K562 (cell line): ENCODE results near the gene ROBO1. TPM values are rescaled to one million over a fixed set of nuclear protein-coding genes. Genes with fewer than 3 reads are reported as not detected.

Source experiments
- CEBPB ChIP-seq: fragments of 450-650 bp; IDR thresholded peaks from 2 replicates; pipeline ENCODE4 v1.6.1; 2016; ENCODE audit warnings: missing genetic modification characterization, missing compliant biosample characterization
- HDAC8 ChIP-seq: fragments of 450-650 bp; IDR thresholded peaks from 2 replicates; pipeline ENCODE4 v1.6.1; 2016; ENCODE audit warnings: mild to moderate bottlenecking, missing genetic modification characterization, moderate library complexity, missing compliant biosample characterization
- PRMT5 ChIP-seq: sonication (generic); formaldehyde crosslinking; IDR thresholded peaks from 2 replicates; pipeline ENCODE4 v1.5.0; 2020; ENCODE audit warnings: missing genetic modification reagents
- PRPF4 ChIP-seq: fragments of 200-400 bp; formaldehyde crosslinking; IDR thresholded peaks from one replicate; pipeline ENCODE4 v1.6.1; 2017; ENCODE audit warnings: low read length, low read depth, mild to moderate bottlenecking; ENCODE audit not compliant: insufficient read depth, poor library complexity, severe bottlenecking
- ZFP1 ChIP-seq: fragments of 450-650 bp; formaldehyde crosslinking; IDR thresholded peaks from 2 replicates; pipeline ENCODE4 v1.4.0; 2020; ENCODE audit warnings: mild to moderate bottlenecking, mixed read lengths
- ZNF75A ChIP-seq: fragments of 450-650 bp; formaldehyde crosslinking; IDR thresholded peaks from 2 replicates; pipeline ENCODE4 v1.4.0; 2020; ENCODE audit warnings: mild to moderate bottlenecking
- polyA plus RNA-seq, 8 experiments: library from polyadenylated mRNA; depleted of rRNA in 4 of 8; stranded (reverse) in 5 of 8; unstranded in 3 of 8; fragments of >200 nt; fragmentation: Nextera tagmentation in 2 of 8; fragmentation: Illumina TruSeq in 1 of 8; extraction: Ambion mirVana in 2 of 8; extraction: Trizol in 1 of 8; gene quantifications; 2 replicates each; pipeline versions ENCODE4 v1.2.1 to v1.2.3, GENCODE V29; 2011 to 2014; ENCODE audit warnings: inconsistent platforms in 1 of 8, missing spikeins in 1 of 8
- total RNA-seq, 7 experiments: library from RNA; depleted of rRNA in 6 of 7; stranded (reverse); fragments of >200 nt in 6 of 7; fragmentation: Illumina TruSeq in 2 of 7; extraction: Trizol in 2 of 7; gene quantifications; 2 replicates each; pipeline versions ENCODE4 v1.2.1 to v1.2.3, GENCODE V29; 2011 to 2021; ENCODE audit warnings: low replicate concordance in 1 of 7
- TF ChIP-seq, protein P1 (sequence below): fragments of 250-450 bp; sonication (Bioruptor Pico); IDR thresholded peaks from 2 replicates; pipeline ENCODE4 v1.8.0; 2022; ENCODE audit warnings: moderate library complexity, mild to moderate bottlenecking, inconsistent platforms
- TF ChIP-seq, protein P2 (sequence below): fragments of 150-350 bp; IDR thresholded peaks from 2 replicates; pipeline ENCODE4 v1.6.1; 2014; ENCODE audit warnings: low read depth, mild to moderate bottlenecking, low read length, borderline replicate concordance
- TF ChIP-seq, protein P3 (sequence below): IDR thresholded peaks from 2 replicates; pipeline ENCODE4 v1.6.1; 2011; ENCODE audit warnings: borderline replicate concordance, low read depth, mild to moderate bottlenecking, moderate library complexity, low read length; ENCODE audit not compliant: insufficient read depth, poor library complexity, severe bottlenecking

ROBO1 gene
- total and polyA plus RNA-seq, 9 of the 15 experiments (the other 6 are each of a cell fraction or from before 2014, with no cell fraction given): 0.01 to 0.53 (median 0.17) TPM; not detected in 5

DNA sequence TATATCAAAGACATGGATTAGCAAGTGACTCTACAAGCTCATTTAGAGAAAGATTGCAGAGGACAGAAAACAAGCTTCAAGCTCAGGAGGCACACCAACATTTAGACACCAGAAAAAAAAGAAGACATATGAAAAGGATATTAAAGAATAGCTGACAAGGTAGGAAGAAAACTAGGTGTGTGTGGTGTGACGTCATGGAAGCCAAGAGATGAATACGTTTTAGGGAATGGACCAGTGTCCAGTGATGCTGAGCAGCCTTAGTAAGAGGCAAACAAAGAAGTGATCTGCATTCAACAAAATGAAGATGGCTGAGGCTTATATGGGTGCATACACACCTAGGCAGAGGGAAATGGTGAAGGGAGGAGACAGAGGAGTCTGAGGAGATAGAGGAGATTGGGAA is 377.4 kb downstream of the ROBO1 start (continued):
- TF ChIP-seq, protein P1, sequence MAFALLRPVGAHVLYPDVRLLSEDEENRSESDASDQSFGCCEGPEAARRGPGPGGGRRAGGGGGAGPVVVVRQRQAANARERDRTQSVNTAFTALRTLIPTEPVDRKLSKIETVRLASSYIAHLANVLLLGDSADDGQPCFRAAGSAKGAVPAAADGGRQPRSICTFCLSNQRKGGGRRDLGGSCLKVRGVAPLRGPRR: no peak
- TF ChIP-seq HDAC8 (tag): no peak
- no peak for TF ChIP-seq ZNF75A (CRISPR knock-in tag)
- TF ChIP-seq ZFP1 (CRISPR knock-in tag): no peak
- no peak for TF ChIP-seq PRPF4
- no peak for TF ChIP-seq PRMT5
- TF ChIP-seq, protein P2, sequence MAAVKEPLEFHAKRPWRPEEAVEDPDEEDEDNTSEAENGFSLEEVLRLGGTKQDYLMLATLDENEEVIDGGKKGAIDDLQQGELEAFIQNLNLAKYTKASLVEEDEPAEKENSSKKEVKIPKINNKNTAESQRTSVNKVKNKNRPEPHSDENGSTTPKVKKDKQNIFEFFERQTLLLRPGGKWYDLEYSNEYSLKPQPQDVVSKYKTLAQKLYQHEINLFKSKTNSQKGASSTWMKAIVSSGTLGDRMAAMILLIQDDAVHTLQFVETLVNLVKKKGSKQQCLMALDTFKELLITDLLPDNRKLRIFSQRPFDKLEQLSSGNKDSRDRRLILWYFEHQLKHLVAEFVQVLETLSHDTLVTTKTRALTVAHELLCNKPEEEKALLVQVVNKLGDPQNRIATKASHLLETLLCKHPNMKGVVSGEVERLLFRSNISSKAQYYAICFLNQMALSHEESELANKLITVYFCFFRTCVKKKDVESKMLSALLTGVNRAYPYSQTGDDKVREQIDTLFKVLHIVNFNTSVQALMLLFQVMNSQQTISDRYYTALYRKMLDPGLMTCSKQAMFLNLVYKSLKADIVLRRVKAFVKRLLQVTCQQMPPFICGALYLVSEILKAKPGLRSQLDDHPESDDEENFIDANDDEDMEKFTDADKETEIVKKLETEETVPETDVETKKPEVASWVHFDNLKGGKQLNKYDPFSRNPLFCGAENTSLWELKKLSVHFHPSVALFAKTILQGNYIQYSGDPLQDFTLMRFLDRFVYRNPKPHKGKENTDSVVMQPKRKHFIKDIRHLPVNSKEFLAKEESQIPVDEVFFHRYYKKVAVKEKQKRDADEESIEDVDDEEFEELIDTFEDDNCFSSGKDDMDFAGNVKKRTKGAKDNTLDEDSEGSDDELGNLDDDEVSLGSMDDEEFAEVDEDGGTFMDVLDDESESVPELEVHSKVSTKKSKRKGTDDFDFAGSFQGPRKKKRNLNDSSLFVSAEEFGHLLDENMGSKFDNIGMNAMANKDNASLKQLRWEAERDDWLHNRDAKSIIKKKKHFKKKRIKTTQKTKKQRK: no peak
- TF ChIP-seq CEBPB: no peak
- TF ChIP-seq, protein P3, sequence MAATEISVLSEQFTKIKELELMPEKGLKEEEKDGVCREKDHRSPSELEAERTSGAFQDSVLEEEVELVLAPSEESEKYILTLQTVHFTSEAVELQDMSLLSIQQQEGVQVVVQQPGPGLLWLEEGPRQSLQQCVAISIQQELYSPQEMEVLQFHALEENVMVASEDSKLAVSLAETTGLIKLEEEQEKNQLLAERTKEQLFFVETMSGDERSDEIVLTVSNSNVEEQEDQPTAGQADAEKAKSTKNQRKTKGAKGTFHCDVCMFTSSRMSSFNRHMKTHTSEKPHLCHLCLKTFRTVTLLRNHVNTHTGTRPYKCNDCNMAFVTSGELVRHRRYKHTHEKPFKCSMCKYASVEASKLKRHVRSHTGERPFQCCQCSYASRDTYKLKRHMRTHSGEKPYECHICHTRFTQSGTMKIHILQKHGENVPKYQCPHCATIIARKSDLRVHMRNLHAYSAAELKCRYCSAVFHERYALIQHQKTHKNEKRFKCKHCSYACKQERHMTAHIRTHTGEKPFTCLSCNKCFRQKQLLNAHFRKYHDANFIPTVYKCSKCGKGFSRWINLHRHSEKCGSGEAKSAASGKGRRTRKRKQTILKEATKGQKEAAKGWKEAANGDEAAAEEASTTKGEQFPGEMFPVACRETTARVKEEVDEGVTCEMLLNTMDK: no peak
- TF ChIP-seq, all 486 proteins: peak for 0
